ENCODE results near the gene SEPTIN12.

DNA sequence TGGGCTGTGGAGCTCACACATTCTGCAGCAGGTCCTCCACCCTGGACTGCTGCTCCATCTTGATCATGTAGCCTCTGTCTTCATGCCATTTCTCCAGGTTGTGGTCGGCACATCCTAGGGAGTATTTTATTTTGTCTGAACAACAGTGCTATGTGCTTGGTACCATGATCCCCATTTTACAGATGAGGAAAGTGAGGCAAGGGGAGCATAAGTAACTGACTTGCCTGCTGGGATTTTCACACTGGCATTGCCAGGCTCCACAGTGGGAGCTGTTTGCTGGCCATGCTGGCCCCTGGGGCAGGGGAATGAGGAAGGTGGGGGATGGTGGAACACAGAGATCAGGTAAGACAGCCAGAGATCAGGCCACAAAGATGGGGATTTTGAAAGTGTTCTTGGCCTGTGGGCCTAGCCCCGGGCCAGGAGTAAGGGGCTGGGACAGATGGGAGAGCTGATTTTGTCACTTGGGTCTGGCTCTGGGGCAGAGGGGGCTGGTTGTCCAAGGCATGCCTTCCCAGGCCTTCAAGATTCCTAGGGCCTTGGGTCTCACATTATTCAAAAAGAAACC is 11.9 kb downstream of the SEPTIN12 start:
- TF ChIP-seq ESRRG (CRISPR knock-in tag; IDR thresholded peaks at IDR 0.05) (no peak), PATZ1 (CRISPR knock-in tag; IDR thresholded peaks at IDR 0.05; ENCODE audit: borderline replicate concordance) (no peak), CREB5 (CRISPR knock-in tag; IDR thresholded peaks at IDR 0.05; ENCODE audit: low read depth) (no peak)
